Astrocyte (in vitro differentiated cells and primary cell): ENCODE data around the gene CELF2. TPM values are rescaled to one million over a fixed set of nuclear protein-coding genes. Genes with fewer than 3 reads are reported as not detected.

Experiments
- DNase-seq: peaks from one replicate; pipeline ENCODE4 v3.0.0-alpha.2; 2010; ENCODE audit warnings: low read depth
- FAIRE-seq: peaks from 2 replicates; lab custom pipeline; 2011; peaks lifted over from hg19 to GRCh38; lab: Jason Lieb, UNC
- H2AFZ ChIP-seq: 2 replicates; pipeline ENCODE4 v1.6.0; 2012; ENCODE audit warnings: low read depth, low read length, inconsistent platforms
- H3K27ac ChIP-seq: 2 replicates; pipeline ENCODE4 v1.5.1; 2011; ENCODE audit warnings: low read depth, low read length, inconsistent platforms
- H3K27me3 ChIP-seq: 2 replicates; pipeline ENCODE4 v1.6.0; 2011; ENCODE audit warnings: low read length, inconsistent platforms; ENCODE audit not compliant: insufficient read depth
- H3K36me3 ChIP-seq: 2 replicates; pipeline ENCODE4 v1.5.1; 2011; ENCODE audit warnings: low read length, inconsistent platforms; ENCODE audit not compliant: insufficient read depth
- H3K4me1 ChIP-seq: 2 replicates; pipeline ENCODE4 v1.5.1; 2011; ENCODE audit warnings: low read length, inconsistent platforms; ENCODE audit not compliant: insufficient read depth
- H3K4me2 ChIP-seq: 2 replicates; pipeline ENCODE4 v1.6.0; 2012; ENCODE audit warnings: low read length, inconsistent platforms
- H3K4me3 ChIP-seq: 2 replicates; pipeline ENCODE4 v1.5.1; 2011; ENCODE audit warnings: low read depth, mild to moderate bottlenecking, low read length, inconsistent platforms; ENCODE audit not compliant: insufficient read depth
- H3K79me2 ChIP-seq: 2 replicates; pipeline ENCODE4 v1.6.0; 2012; ENCODE audit warnings: mild to moderate bottlenecking, low read length, inconsistent platforms; ENCODE audit not compliant: insufficient read depth
- H3K9ac ChIP-seq: 2 replicates; pipeline ENCODE4 v1.6.0; 2012; ENCODE audit warnings: mild to moderate bottlenecking, low read length, inconsistent platforms
- H3K9me3 ChIP-seq: 2 replicates; pipeline ENCODE4 v1.5.1; 2012; ENCODE audit warnings: low read depth, mild to moderate bottlenecking, low read length, inconsistent platforms; ENCODE audit not compliant: insufficient read depth
- H4K20me1 ChIP-seq: 2 replicates; pipeline ENCODE4 v1.6.0; 2012; ENCODE audit warnings: low read length, inconsistent platforms; ENCODE audit not compliant: insufficient read depth
- H3K27ac Mint-ChIP-seq: one replicate; pipeline ENCODE4 v1.8.0; 2021; ENCODE audit warnings: mild to moderate bottlenecking, mixed read lengths; ENCODE audit not compliant: unreplicated experiment
- H3K27me3 Mint-ChIP-seq: one replicate; pipeline ENCODE4 v1.8.0; 2021; ENCODE audit warnings: low read depth, mixed read lengths; ENCODE audit not compliant: unreplicated experiment
- H3K36me3 Mint-ChIP-seq: one replicate; pipeline ENCODE4 v1.8.0; 2021; ENCODE audit warnings: low read depth, mixed read lengths; ENCODE audit not compliant: unreplicated experiment
- H3K4me1 Mint-ChIP-seq: one replicate; pipeline ENCODE4 v1.8.0; 2021; ENCODE audit warnings: low read depth, mixed read lengths; ENCODE audit not compliant: unreplicated experiment
- H3K4me3 Mint-ChIP-seq: one replicate; pipeline ENCODE4 v1.8.0; 2021; ENCODE audit warnings: mild to moderate bottlenecking, moderate library complexity, mixed read lengths; ENCODE audit not compliant: unreplicated experiment
- H3K9me3 Mint-ChIP-seq: one replicate; pipeline ENCODE4 v1.8.0; 2021; ENCODE audit warnings: mild to moderate bottlenecking, mixed read lengths; ENCODE audit not compliant: unreplicated experiment
- EZH2 ChIP-seq: IDR thresholded peaks from 2 replicates; pipeline ENCODE4 v1.6.1; 2012; ENCODE audit warnings: mild to moderate bottlenecking, low read length, inconsistent platforms; ENCODE audit not compliant: insufficient read depth
- total RNA-seq: library from RNA; stranded (reverse); gene quantifications from 2 replicates; pipeline ENCODE4 v1.2.1, GENCODE V29; 2021
- TF ChIP-seq, protein P1 (sequence below): IDR thresholded peaks from 2 replicates; pipeline ENCODE4 v1.5.1; 2011; ENCODE audit warnings: low read depth, mild to moderate bottlenecking, inconsistent platforms, low read length, moderate library complexity; ENCODE audit not compliant: insufficient read depth

CELF2 gene
- total RNA-seq, 1 donor from 2014 or later, result 76.1 TPM

DNA sequence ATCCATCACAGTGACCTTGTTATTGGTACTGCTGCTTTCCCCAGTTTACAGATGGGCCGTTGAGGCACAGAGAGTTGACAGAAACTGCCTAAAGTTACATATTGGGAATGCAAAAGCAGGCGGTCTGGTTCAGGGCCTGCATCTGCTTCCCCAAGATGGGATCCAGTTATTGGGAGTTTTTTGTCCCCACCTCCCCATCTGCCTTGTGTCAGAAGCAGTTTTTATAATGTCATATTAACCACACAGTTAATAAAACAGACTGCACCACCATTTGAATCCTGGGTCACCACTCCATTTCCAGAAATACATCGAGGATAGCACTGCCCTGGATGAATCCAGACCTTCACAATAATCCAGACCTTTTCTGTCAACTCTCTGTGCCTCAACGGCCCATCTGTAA is 67.9 kb downstream of the CELF2 start:
- no peak overlapping the region for H3K4me3 ChIP-seq
- H3K27ac ChIP-seq, result no peak overlapping the region
- H4K20me1 ChIP-seq, result no peaks in the 10 kb centered on the region
- H3K4me2 ChIP-seq, result no peak overlapping the region
- no peaks in the 10 kb centered on the region for H3K79me2 ChIP-seq
- no peak overlapping the region for H3K9ac ChIP-seq
- no peak for DNase-seq
- Mint-ChIP-seq H3K9me3 (no peaks in the 10 kb centered on the region), H3K36me3 (peaks cover 2% of the 10 kb centered on the region), H3K4me1 (peaks cover 5% of the 10 kb centered on the region), H3K27ac (no peak overlapping the region), H3K27me3 (no peaks in the 10 kb centered on the region), H3K4me3 (no peak overlapping the region)
- no peaks in the 10 kb centered on the region for H3K36me3 ChIP-seq
- H3K9me3 ChIP-seq, result no peaks in the 10 kb centered on the region
- TF ChIP-seq, protein P1, sequence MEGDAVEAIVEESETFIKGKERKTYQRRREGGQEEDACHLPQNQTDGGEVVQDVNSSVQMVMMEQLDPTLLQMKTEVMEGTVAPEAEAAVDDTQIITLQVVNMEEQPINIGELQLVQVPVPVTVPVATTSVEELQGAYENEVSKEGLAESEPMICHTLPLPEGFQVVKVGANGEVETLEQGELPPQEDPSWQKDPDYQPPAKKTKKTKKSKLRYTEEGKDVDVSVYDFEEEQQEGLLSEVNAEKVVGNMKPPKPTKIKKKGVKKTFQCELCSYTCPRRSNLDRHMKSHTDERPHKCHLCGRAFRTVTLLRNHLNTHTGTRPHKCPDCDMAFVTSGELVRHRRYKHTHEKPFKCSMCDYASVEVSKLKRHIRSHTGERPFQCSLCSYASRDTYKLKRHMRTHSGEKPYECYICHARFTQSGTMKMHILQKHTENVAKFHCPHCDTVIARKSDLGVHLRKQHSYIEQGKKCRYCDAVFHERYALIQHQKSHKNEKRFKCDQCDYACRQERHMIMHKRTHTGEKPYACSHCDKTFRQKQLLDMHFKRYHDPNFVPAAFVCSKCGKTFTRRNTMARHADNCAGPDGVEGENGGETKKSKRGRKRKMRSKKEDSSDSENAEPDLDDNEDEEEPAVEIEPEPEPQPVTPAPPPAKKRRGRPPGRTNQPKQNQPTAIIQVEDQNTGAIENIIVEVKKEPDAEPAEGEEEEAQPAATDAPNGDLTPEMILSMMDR, result no peak
- TF ChIP-seq EZH2, result no peak
- H3K27me3 ChIP-seq, result no peaks in the 10 kb centered on the region
- FAIRE-seq, result no peak
- no peaks in the 10 kb centered on the region for H3K4me1 ChIP-seq
- H2AFZ ChIP-seq, result no peak overlapping the region

DNA sequence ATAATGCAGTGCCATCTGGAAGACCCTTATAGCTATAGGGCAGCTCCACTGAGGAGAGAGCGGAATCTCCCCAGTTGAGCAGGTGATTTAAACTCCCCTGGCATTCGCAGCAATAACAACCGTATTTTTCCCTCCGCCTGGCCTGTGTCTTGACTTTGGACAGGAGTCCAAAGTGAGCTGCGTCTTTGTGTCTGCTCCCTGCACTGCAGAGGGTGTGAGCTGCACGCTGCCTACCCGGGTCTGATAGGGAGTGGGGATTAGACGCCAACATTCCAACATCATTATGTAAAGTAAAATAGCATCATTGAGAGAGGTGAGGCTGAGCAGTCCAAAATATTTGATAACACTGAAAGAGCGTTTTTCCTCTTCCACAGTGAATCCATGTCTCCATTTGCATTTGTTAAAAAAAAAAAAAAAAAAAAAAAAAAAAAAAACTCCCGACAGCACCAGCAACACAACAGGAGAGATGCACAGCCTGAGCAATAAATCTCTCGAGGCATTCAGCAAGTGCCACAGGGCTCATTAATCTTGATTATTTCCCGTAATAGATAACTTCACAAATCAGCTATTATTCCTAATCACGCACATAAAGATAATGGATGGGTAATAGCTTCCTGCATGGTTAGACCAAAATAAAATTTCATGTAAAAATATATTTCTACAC is 68.6 kb downstream of the CELF2 start:
- Histone ChIP-seq H3K27me3 (no peaks in the 10 kb centered on the region), H3K79me2 (no peaks in the 10 kb centered on the region), H3K4me2 (no peak overlapping the region), H3K36me3 (no peaks in the 10 kb centered on the region), H2AFZ (no peak overlapping the region), H4K20me1 (no peaks in the 10 kb centered on the region), H3K4me1 (no peaks in the 10 kb centered on the region), H3K4me3 (no peak overlapping the region), H3K9ac (no peak overlapping the region), H3K9me3 (no peaks in the 10 kb centered on the region), H3K27ac (no peak overlapping the region)
- H3K27ac Mint-ChIP-seq, result no peak overlapping the region
- H3K36me3 Mint-ChIP-seq, result peaks cover 2% of the 10 kb centered on the region
- no peak for DNase-seq
- no peaks in the 10 kb centered on the region for H3K9me3 Mint-ChIP-seq
- no peak for FAIRE-seq
- H3K27me3 Mint-ChIP-seq, result no peaks in the 10 kb centered on the region
- H3K4me3 Mint-ChIP-seq, result no peak overlapping the region
- TF ChIP-seq, protein P1, result no peak
- no peak for TF ChIP-seq EZH2
- peaks cover 5% of the 10 kb centered on the region for H3K4me1 Mint-ChIP-seq

DNA sequence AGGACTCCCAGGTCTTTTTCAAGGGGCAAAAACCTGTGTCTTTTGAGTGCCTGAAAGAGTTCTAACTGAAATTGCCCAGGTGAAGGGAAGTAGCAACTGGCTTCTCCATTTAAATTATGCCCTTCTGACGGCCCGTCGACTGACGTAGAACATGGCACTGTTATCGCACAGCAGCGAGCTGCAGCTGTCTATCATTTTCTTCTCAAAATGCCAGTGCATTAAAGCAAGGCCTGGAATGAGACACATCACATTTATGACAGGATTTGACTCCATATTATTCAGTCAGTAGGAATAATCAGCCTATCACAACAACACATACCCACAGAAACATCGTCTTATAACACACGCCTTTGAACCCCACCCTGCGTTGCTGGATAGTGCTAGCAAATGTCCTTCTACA is 69.7 kb downstream of the CELF2 start:
- H4K20me1 ChIP-seq, result no peaks in the 10 kb centered on the region
- H3K4me2 ChIP-seq, result no peak overlapping the region
- H3K9me3 Mint-ChIP-seq, result no peaks in the 10 kb centered on the region
- no peak overlapping the region for H3K27ac ChIP-seq
- no peaks in the 10 kb centered on the region for H3K27me3 Mint-ChIP-seq
- peaks cover 2% of the 10 kb centered on the region for H3K36me3 Mint-ChIP-seq
- no peaks in the 10 kb centered on the region for H3K36me3 ChIP-seq
- DNase-seq (no peak), FAIRE-seq (no peak)
- TF ChIP-seq EZH2, result no peak
- TF ChIP-seq, protein P1, result no peak
- no peaks in the 10 kb centered on the region for H3K79me2 ChIP-seq
- H3K27me3 ChIP-seq, result no peaks in the 10 kb centered on the region
- H3K27ac Mint-ChIP-seq, result no peak overlapping the region
- H3K4me3 Mint-ChIP-seq, result no peak overlapping the region
- H3K9ac ChIP-seq, result no peak overlapping the region
- H2AFZ ChIP-seq, result no peak overlapping the region
- no peaks in the 10 kb centered on the region for H3K9me3 ChIP-seq
- no peaks in the 10 kb centered on the region for H3K4me1 ChIP-seq
- H3K4me1 Mint-ChIP-seq, result peaks cover 5% of the 10 kb centered on the region
- H3K4me3 ChIP-seq, result no peak overlapping the region
